IMR-90 (cell line): ENCODE results near the gene WWC2.

Experiments
- POLR2A ChIP-seq: IDR thresholded peaks from 2 replicates; pipeline ENCODE4 v1.6.1; 2012; ENCODE audit warnings: mild to moderate bottlenecking, low read depth, low read length
- RFX5 ChIP-seq: IDR thresholded peaks from 2 replicates; pipeline ENCODE4 v1.8.0; 2012; ENCODE audit warnings: low read depth, mild to moderate bottlenecking, low read length, moderate library complexity

- TF ChIP-seq RFX5 (no peak), POLR2A (no peak)
These were observed 115.9 kb downstream of the WWC2 start for GRCh38 chr4:183214912-183215488.
